Endothelial cell of umbilical vein (primary cell): ENCODE data around the gene RBM42.
"Not testable (repeated sequence)": the region's sequence is repeated elsewhere in the genome, so short reads cannot be mapped to it uniquely, and the experiment has no call there.

ENCODE experiments used
- GATA2 ChIP-seq: IDR thresholded peaks from 2 replicates; pipeline ENCODE4 v1.7.0; 2011; ENCODE audit warnings: low read depth, mild to moderate bottlenecking, moderate library complexity, mixed read lengths, low read length; ENCODE audit not compliant: insufficient read length, insufficient read depth
- POLR2AphosphoS5 ChIP-seq: IDR thresholded peaks from 2 replicates; pipeline ENCODE4 v1.6.1; 2012; ENCODE audit warnings: low read depth, mild to moderate bottlenecking, control low read depth, low read length, moderate library complexity; ENCODE audit not compliant: insufficient read depth

- not testable (repeated sequence) for TF ChIP-seq POLR2AphosphoS5, GATA2
Observed at GRCh38 chr19:35595026-35595425, 33.8 kb upstream of the RBM42 start.
